ENCODE data around the gene IQGAP2.
A peak's percentile ranks its signal among the peaks of the same experiment; 100 is the strongest.

Gene IQGAP2

GRCh38 chr5:76402886-76403765 lies at the start of gene IQGAP2:
IQGAP2 (plus strand) TSS chr5:76403285; CDS start chr5:76403546, 261 bp downstream.
- TF ChIP-seq CTCF (conservative IDR thresholded peaks at IDR 0.05): peak; percentile 82
- peak within 1 kb of the TSS; percentile 81 for H3K27ac ChIP-seq

- H3K27ac ChIP-seq: no peak overlapping the region
These were observed 46.2 kb upstream of the IQGAP2 start for GRCh38 chr5:76356887-76357286.

GRCh38 chr5:76363352-76364225 lies 39.5 kb upstream of the IQGAP2 start:
- no peak overlapping the region for H3K27ac ChIP-seq
- TF ChIP-seq CTCF (conservative IDR thresholded peaks at IDR 0.05): no peak

More at GRCh38 chr5:76356887-76357286, 46.2 kb upstream of the IQGAP2 start:
- no peak for TF ChIP-seq CTCF (conservative IDR thresholded peaks at IDR 0.05)

- no peak for TF ChIP-seq CTCF (conservative IDR thresholded peaks at IDR 0.05)
- no peak overlapping the region for H3K27ac ChIP-seq
These were observed 38.9 kb upstream of the IQGAP2 start for GRCh38 chr5:76364226-76364589.

- TF ChIP-seq CTCF (conservative IDR thresholded peaks at IDR 0.05): no peak
These were observed 37.5 kb upstream of the IQGAP2 start for GRCh38 chr5:76365561-76365960.

GRCh38 chr5:76366596-76366995 lies 36.5 kb upstream of the IQGAP2 start:
- no peak overlapping the region for H3K27ac ChIP-seq
- TF ChIP-seq CTCF (conservative IDR thresholded peaks at IDR 0.05): no peak

More at GRCh38 chr5:76365561-76365960, 37.5 kb upstream of the IQGAP2 start:
- H3K27ac ChIP-seq: no peak overlapping the region

Data from VCaP (cell line).